Neural progenitor cell (in vitro differentiated cells): Measurements from ENCODE around the gene PPIP5K1. TPM values are rescaled to one million over a fixed set of nuclear protein-coding genes. Genes with fewer than 3 reads are reported as not detected.

Source experiments
- DNase-seq: peaks from one replicate; pipeline ENCODE4 v3.0.0-alpha.2; 2016; ENCODE audit warnings: low spot score
- H2AFZ ChIP-seq: fragments of 200-600 bp; sonication (generic); replicated peaks from 2 replicates; pipeline ENCODE4 v1.6.1; 2016; ENCODE audit warnings: antibody characterized with exemption
- H3F3A ChIP-seq: fragments of 200-600 bp; sonication (generic); 2 replicates; pipeline ENCODE4 v1.6.1; 2016; ENCODE audit warnings: antibody characterized with exemption, low read depth
- H3K27ac ChIP-seq: fragments of 200-600 bp; sonication (generic); 2 replicates; pipeline ENCODE4 v1.5.1; 2016; ENCODE audit warnings: mild to moderate bottlenecking
- H3K27me3 ChIP-seq: fragments of 200-600 bp; sonication (generic); 2 replicates; pipeline ENCODE4 v1.6.1; 2016; ENCODE audit warnings: mild to moderate bottlenecking, moderate library complexity
- H3K36me3 ChIP-seq: fragments of 200-600 bp; sonication (generic); 2 replicates; pipeline ENCODE4 v1.5.1; 2016
- H3K4me1 ChIP-seq: fragments of 200-600 bp; sonication (generic); 2 replicates; pipeline ENCODE4 v1.6.1; 2016; ENCODE audit warnings: mixed run types
- H3K4me2 ChIP-seq: fragments of 200-600 bp; sonication (generic); 2 replicates; pipeline ENCODE4 v1.6.1; 2016
- H3K4me3 ChIP-seq: fragments of 200-600 bp; sonication (generic); 2 replicates; pipeline ENCODE4 v1.5.1; 2016
- H3K79me2 ChIP-seq: fragments of 200-600 bp; sonication (generic); 2 replicates; pipeline ENCODE4 v1.6.1; 2016; ENCODE audit warnings: low read depth
- H3K9ac ChIP-seq: fragments of 200-600 bp; sonication (generic); 2 replicates; pipeline ENCODE4 v1.6.1; 2016
- H3K9me3 ChIP-seq: fragments of 200-600 bp; sonication (generic); 2 replicates; pipeline ENCODE4 v1.5.1; 2016; ENCODE audit warnings: low read depth
- H4K20me1 ChIP-seq: fragments of 200-600 bp; sonication (generic); 2 replicates; pipeline ENCODE4 v1.6.1; 2016; ENCODE audit warnings: low read depth
- H3K27ac Mint-ChIP-seq: 3 replicates; pipeline ENCODE4 v1.8.0; 2021; ENCODE audit warnings: mixed read lengths
- H3K27me3 Mint-ChIP-seq: 2 replicates; pipeline ENCODE4 v1.8.0; 2022; ENCODE audit warnings: low read depth, mild to moderate bottlenecking, inconsistent platforms, moderate library complexity, mixed read lengths; ENCODE audit not compliant: insufficient read depth
- H3K36me3 Mint-ChIP-seq: 3 replicates; pipeline ENCODE4 v1.8.0; 2021; ENCODE audit warnings: mixed read lengths
- H3K4me1 Mint-ChIP-seq: 3 replicates; pipeline ENCODE4 v1.8.0; 2021; ENCODE audit warnings: mixed read lengths
- H3K4me3 Mint-ChIP-seq: 3 replicates; pipeline ENCODE4 v1.8.0; 2021; ENCODE audit warnings: mild to moderate bottlenecking, moderate library complexity, mixed read lengths
- H3K9me3 Mint-ChIP-seq: 3 replicates; pipeline ENCODE4 v1.8.0; 2020; ENCODE audit warnings: mixed read lengths
- EZH2 ChIP-seq: fragments of 200-600 bp; sonication (generic); IDR thresholded peaks from 2 replicates; pipeline ENCODE4 v1.6.1; 2017; ENCODE audit warnings: antibody characterized with exemption, mild to moderate bottlenecking, moderate library complexity
- EZH2phosphoT487 ChIP-seq: fragments of 200-600 bp; sonication (generic); IDR thresholded peaks from 2 replicates; pipeline ENCODE4 v1.6.1; 2017; ENCODE audit warnings: antibody characterized with exemption
- total RNA-seq: library from RNA; depleted of rRNA; stranded (reverse); fragments of >200 nt; gene quantifications from 2 replicates; pipeline ENCODE4 v1.2.3, GENCODE V29; 2015; ENCODE audit warnings: low replicate concordance
- TF ChIP-seq, protein P1 (sequence below): fragments of 200-600 bp; sonication (generic); IDR thresholded peaks from 2 replicates; pipeline ENCODE4 v1.5.1; 2017; ENCODE audit warnings: antibody characterized with exemption, mild to moderate bottlenecking

The PPIP5K1 gene
- total RNA-seq, 1 donor from 2014 or later = 17.0 TPM

DNA sequence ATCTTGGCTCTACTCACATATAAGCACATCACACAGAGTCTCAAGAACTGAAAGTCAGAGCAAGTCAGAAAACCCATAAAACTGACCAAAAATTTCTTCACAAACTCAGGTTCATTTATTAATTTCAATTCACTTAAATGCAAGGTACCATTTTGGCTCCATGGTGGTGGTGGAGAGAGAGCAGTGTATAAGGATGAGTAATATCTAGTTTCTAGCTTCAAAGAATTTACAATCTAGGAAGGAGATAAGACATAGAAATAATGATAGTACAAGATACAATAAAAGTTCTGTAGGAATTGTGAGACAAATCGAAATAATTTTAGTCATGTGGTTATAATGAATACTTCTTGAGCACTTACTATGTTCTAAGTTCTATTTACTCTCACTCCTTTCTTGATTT, 90.4 kb downstream of the PPIP5K1 start:
- H3K27ac ChIP-seq = no peak overlapping the region
- no peaks in the 10 kb centered on the region for H3K9me3 ChIP-seq
- peaks cover 2% of the 10 kb centered on the region for H3K27me3 Mint-ChIP-seq
- H3K4me1 Mint-ChIP-seq = peaks cover 2% of the 10 kb centered on the region
- H3K9ac ChIP-seq = no peak overlapping the region
- H3K36me3 Mint-ChIP-seq = no peaks in the 10 kb centered on the region
- H3K36me3 ChIP-seq = no peaks in the 10 kb centered on the region
- H3K79me2 ChIP-seq = no peaks in the 10 kb centered on the region
- H3F3A ChIP-seq = no peaks in the 10 kb centered on the region
- H3K4me3 Mint-ChIP-seq = no peak overlapping the region
- no peak for TF ChIP-seq EZH2phosphoT487
- TF ChIP-seq, protein P1, sequence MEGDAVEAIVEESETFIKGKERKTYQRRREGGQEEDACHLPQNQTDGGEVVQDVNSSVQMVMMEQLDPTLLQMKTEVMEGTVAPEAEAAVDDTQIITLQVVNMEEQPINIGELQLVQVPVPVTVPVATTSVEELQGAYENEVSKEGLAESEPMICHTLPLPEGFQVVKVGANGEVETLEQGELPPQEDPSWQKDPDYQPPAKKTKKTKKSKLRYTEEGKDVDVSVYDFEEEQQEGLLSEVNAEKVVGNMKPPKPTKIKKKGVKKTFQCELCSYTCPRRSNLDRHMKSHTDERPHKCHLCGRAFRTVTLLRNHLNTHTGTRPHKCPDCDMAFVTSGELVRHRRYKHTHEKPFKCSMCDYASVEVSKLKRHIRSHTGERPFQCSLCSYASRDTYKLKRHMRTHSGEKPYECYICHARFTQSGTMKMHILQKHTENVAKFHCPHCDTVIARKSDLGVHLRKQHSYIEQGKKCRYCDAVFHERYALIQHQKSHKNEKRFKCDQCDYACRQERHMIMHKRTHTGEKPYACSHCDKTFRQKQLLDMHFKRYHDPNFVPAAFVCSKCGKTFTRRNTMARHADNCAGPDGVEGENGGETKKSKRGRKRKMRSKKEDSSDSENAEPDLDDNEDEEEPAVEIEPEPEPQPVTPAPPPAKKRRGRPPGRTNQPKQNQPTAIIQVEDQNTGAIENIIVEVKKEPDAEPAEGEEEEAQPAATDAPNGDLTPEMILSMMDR = no peak
- TF ChIP-seq EZH2 = no peak
- H3K4me3 ChIP-seq = no peak overlapping the region
- H3K4me1 ChIP-seq = no peaks in the 10 kb centered on the region
- H4K20me1 ChIP-seq = no peaks in the 10 kb centered on the region
- H2AFZ ChIP-seq = no peak overlapping the region
- no peaks in the 10 kb centered on the region for H3K27me3 ChIP-seq
- H3K27ac Mint-ChIP-seq = no peak overlapping the region
- no peaks in the 10 kb centered on the region for H3K9me3 Mint-ChIP-seq
- no peak for DNase-seq
- H3K4me2 ChIP-seq = no peak overlapping the region

DNA sequence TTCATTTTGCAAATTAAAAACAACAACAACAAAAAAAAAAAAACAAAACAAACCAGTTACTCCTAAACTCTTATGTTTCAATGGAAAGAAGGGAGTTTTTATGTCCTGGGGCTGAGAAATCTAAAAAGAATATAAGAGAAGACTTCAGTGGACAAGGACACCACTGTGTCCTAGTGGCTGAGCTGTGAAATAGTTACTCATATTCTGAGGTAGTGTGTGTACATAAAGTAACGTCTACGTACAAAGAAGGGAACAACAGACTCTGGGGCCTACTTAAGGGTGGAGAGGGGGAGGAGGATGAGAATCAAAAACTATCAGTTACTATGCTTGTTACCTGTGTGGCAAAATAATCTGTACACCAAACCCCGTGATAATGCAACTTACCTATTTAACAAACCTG, 91.0 kb downstream of the PPIP5K1 start:
- Histone ChIP-seq H3K4me2 (no peak overlapping the region), H2AFZ (no peak overlapping the region), H3K9me3 (no peaks in the 10 kb centered on the region), H3K27ac (no peak overlapping the region), H3F3A (no peaks in the 10 kb centered on the region), H3K4me3 (no peak overlapping the region), H3K79me2 (no peaks in the 10 kb centered on the region), H3K27me3 (no peaks in the 10 kb centered on the region), H4K20me1 (no peaks in the 10 kb centered on the region), H3K9ac (no peak overlapping the region), H3K4me1 (no peaks in the 10 kb centered on the region), H3K36me3 (no peaks in the 10 kb centered on the region)
- H3K4me1 Mint-ChIP-seq = peaks cover 6% of the 10 kb centered on the region
- no peak overlapping the region for H3K27ac Mint-ChIP-seq
- no peak for TF ChIP-seq EZH2phosphoT487
- TF ChIP-seq, protein P1 = no peak
- H3K4me3 Mint-ChIP-seq = no peak overlapping the region
- no peaks in the 10 kb centered on the region for H3K9me3 Mint-ChIP-seq
- DNase-seq = no peak
- H3K36me3 Mint-ChIP-seq = no peaks in the 10 kb centered on the region
- H3K27me3 Mint-ChIP-seq = peaks cover 2% of the 10 kb centered on the region

DNA sequence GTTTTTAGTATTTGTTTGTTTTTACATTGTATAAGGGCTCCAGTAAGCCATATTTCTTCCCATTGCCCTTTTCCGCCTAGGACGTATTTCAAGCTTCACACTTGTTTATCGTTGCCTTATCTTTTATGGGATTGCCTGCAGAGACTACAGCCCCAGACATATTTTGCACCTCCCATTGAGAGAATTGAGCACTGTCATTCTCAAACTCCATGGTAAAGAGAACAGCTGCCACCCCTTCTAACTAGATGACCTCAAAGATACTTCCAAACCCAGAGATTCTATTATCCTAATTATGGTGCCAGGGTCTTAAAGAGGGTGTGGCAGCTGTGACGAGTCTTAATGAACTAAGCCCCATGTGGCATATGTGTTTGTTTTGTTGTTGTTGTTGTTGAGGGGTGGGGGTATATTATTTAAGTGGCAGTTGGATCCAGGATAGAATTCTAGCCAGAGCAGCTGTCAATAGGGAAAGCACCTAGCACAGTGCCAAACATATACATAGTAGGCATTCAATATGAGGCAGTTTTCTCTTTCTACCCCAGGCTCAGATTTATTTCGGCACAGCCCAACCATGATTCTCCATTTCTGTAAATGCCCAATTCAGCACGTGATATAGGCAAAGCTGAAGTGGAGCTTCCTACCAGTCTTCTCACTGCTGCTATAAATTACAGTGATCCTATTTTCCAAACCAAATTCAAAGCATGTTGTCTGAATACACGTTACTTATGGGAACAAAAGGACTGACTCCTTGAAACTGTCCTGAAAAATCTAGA, 96.1 kb downstream of the PPIP5K1 start:
- Mint-ChIP-seq H3K9me3 (no peaks in the 10 kb centered on the region), H3K4me1 (peaks cover 33% of the 10 kb centered on the region), H3K4me3 (peak overlapping the region; percentile 98), H3K27me3 (peaks cover 6% of the 10 kb centered on the region), H3K36me3 (peaks cover 19% of the 10 kb centered on the region), H3K27ac (peak overlapping the region; percentile 98)
- Histone ChIP-seq H3K27me3 (no peaks in the 10 kb centered on the region), H4K20me1 (no peaks in the 10 kb centered on the region), H3K9ac (no peak overlapping the region), H2AFZ (peak overlapping the region; percentile 81), H3K4me1 (peaks cover 6% of the 10 kb centered on the region), H3F3A (peaks cover 18% of the 10 kb centered on the region), H3K4me3 (peak overlapping the region; percentile 85), H3K79me2 (peaks cover 36% of the 10 kb centered on the region), H3K27ac (no peak overlapping the region), H3K9me3 (no peaks in the 10 kb centered on the region), H3K4me2 (peak overlapping the region; percentile 78), H3K36me3 (no peaks in the 10 kb centered on the region)
- no peak for DNase-seq
- TF ChIP-seq EZH2phosphoT487 = no peak
- TF ChIP-seq, protein P1 = no peak
- no peak for TF ChIP-seq EZH2
